ENCODE results near the gene TIGIT. TPM values are rescaled to one million over a fixed set of nuclear protein-coding genes. Genes with fewer than 3 reads are reported as not detected.

Gene TIGIT
- total and polyA plus RNA-seq, 2 experiments from 2014 or later = 0.07 to 0.50 TPM

- Histone ChIP-seq H3K4me2 (no peak overlapping the region), H4K20me1 (replicated peaks; ENCODE audit: insufficient read depth) (no peaks in the 10 kb centered on the region), H3F3A (replicated peaks; ENCODE audit: low read depth) (no peaks in the 10 kb centered on the region), H3K27ac (ENCODE audit: low read depth) (no peak overlapping the region), H3K36me3 (ENCODE audit: insufficient read depth) (no peaks in the 10 kb centered on the region), H3K27me3 (ENCODE audit: insufficient read depth) (no peaks in the 10 kb centered on the region), H3K9me2 (ENCODE audit: insufficient read depth) (no peaks in the 10 kb centered on the region; the same call in 1 of the 2 replicates), H3K4me1 (ENCODE audit: insufficient read depth) (peaks cover 6% of the 10 kb centered on the region), H2AFZ (no peak overlapping the region), H3K4me3 (no peak overlapping the region), H3K79me2 (replicated peaks; ENCODE audit: insufficient read depth) (no peaks in the 10 kb centered on the region)
- Mint-ChIP-seq H3K4me1 (peaks cover 4% of the 10 kb centered on the region), H3K4me3 (no peak overlapping the region), H3K36me3 (ENCODE audit: low read depth) (no peaks in the 10 kb centered on the region), H3K27ac (no peak overlapping the region), H3K9me3 (no peaks in the 10 kb centered on the region), H3K27me3 (ENCODE audit: insufficient read depth, low read depth, poor library complexity) (peaks cover 4% of the 10 kb centered on the region)
- ATAC-seq (no peak), DNase-seq (ENCODE audit: low spot score) (no peak)
- TF ChIP-seq ZNF331 (CRISPR knock-in tag; IDR thresholded peaks at IDR 0.05; ENCODE audit: low read depth) (no peak), ZNF114 (CRISPR knock-in tag; IDR thresholded peaks at IDR 0.05) (no peak), ETS1 (IDR thresholded peaks at IDR 0.05) (no peak), EZH2 (IDR thresholded peaks at IDR 0.05; ENCODE audit: low read depth, unreplicated experiment) (no peak), CTCF (conservative IDR thresholded peaks at IDR 0.05; ENCODE audit: low read depth in 2 of 2) (no peak), REST (IDR thresholded peaks at IDR 0.05; ENCODE audit: unreplicated experiment) (no peak), EZH2phosphoT487 (IDR thresholded peaks at IDR 0.05; ENCODE audit: unreplicated experiment) (no peak), STAT1 (IDR thresholded peaks at IDR 0.05; ENCODE audit: unreplicated experiment) (no peak), POLR2AphosphoS5 (IDR thresholded peaks at IDR 0.05; ENCODE audit: low read depth) (no peak), CREB1 (CRISPR knock-in tag; IDR thresholded peaks at IDR 0.05; ENCODE audit: low read depth) (no peak), ZNF462 (CRISPR knock-in tag; IDR thresholded peaks at IDR 0.05) (no peak), JUNB (IDR thresholded peaks at IDR 0.05; ENCODE audit: unreplicated experiment) (no peak), NANOG (IDR thresholded peaks at IDR 0.05; ENCODE audit: borderline replicate concordance) (no peak)
Observed at GRCh38 chr3:114350271-114350670, 56.4 kb downstream of the TIGIT start.

Measured in GM23338 (cell line).